ENCODE data around the gene ARFIP2. TPM values are rescaled to one million over a fixed set of nuclear protein-coding genes. Genes with fewer than 3 reads are reported as not detected.

The ARFIP2 gene
- total and polyA plus RNA-seq, 4 donors = 14.9 to 56.1 (median 43.4) TPM

DNA sequence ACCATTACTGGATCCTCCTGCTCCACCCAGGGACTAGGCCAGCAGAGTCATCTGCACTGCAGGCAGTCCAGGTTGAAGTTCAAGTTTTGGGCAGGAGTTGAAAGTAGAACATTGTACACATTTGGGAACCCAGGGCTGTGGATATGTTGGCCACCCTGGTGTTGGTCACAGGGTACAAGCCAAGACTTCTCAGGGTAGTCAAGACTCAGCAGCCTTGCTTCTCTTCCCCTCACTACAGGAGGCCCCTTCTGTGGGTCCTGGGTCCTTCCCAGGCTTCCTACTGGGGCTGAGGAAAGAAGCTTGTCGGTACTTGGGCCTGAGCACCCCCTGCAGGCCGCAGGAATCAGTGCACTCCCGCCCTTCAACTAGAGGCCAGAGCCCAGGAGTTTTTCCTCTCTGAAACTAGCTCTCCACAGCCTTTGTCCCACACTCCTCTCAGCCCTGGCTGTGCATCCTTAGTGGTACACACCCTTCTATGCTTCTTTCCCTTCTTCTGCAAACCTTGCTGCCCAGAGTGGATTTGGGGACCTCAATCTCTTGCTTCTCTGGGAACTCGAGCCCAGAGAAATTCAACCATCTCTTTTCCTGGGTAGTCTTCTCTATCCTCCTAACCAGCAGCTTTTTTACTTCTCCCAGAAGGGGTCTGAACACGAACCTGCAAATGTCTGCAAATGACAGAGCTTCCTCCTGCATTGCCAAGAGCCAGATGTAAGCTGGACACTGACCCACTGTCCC is 37.7 kb downstream of the ARFIP2 start:
- DNase-seq (peak; percentile 58 to 78), ATAC-seq (ENCODE audit: low FRiP score) (peak; percentile 82)
- Histone ChIP-seq H3K27ac (ENCODE audit: low read depth in 1 of 2, low read length in 2 of 2) (no peak overlapping the region), H3K9me3 (ENCODE audit: control insufficient read depth, low read length) (no peaks in the 10 kb centered on the region), H3K4me3 (ENCODE audit: low read length in 2 of 2) (no peak overlapping the region), H3K27me3 (ENCODE audit: control insufficient read depth in 1 of 2, insufficient read depth in 2 of 2, low read length in 1 of 2) (no peaks in the 10 kb centered on the region), H3K4me1 (ENCODE audit: control insufficient read depth in 1 of 2, insufficient read depth in 2 of 2, low read length in 2 of 2) (no peaks in the 10 kb centered on the region), H3K36me3 (ENCODE audit: control insufficient read depth in 1 of 2, insufficient read depth in 2 of 2, low read length in 1 of 2) (peaks cover 0 to 3% of the 10 kb centered on the region in 2 donors)
- intact Hi-C loops (cut with DNase I) = loop anchor here (2.0 to 5.0 kb wide), 3 partner anchors 64 to 66 kb away; no protein-coding TSS in a partner anchor
- WGBS, 2 donors = 40 to 41% methylated on average over 5 of the region's 5 CpGs

DNA sequence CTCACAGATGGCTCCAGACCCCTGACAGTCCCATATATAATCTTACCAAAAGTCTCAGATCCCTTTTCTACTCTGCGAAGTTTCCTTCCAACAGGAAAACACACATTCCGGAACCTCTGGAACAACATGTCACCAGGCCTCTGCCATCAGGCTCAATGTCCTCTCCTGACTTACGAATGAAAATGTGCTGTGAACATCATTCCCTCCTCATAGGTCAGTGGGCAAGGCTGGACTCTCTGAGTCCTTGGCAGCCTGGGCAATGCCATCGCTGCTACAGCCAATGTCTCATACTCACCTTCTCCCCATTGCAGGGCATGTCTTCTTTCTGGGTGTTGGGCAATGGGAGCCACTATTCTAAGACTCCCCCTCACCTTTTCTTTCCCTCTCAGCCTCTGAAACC is 38.7 kb downstream of the ARFIP2 start:
- Histone ChIP-seq H3K4me1 (ENCODE audit: control insufficient read depth in 1 of 2, insufficient read depth in 2 of 2, low read length in 2 of 2) (no peaks in the 10 kb centered on the region), H3K27me3 (ENCODE audit: control insufficient read depth in 1 of 2, insufficient read depth in 2 of 2, low read length in 1 of 2) (no peaks in the 10 kb centered on the region), H3K27ac (ENCODE audit: low read depth in 1 of 2, low read length in 2 of 2) (peak overlapping the region; percentile 23 to 85), H3K36me3 (ENCODE audit: control insufficient read depth in 1 of 2, insufficient read depth in 2 of 2, low read length in 1 of 2) (no peaks in the 10 kb centered on the region), H3K4me3 (ENCODE audit: low read length in 2 of 2) (no peak overlapping the region), H3K9me3 (ENCODE audit: control insufficient read depth, low read length) (no peaks in the 10 kb centered on the region)
- whole genome bisulfite sequencing, 2 donors = 56 to 64% methylated on average over 4 of the region's 4 CpGs
- intact Hi-C loops (cut with DNase I) = loop anchor here (5.0 kb wide), 2 partner anchors 65 kb away; no protein-coding TSS in a partner anchor
- ATAC-seq (ENCODE audit: low FRiP score) (no peak), DNase-seq (no peak)

DNA sequence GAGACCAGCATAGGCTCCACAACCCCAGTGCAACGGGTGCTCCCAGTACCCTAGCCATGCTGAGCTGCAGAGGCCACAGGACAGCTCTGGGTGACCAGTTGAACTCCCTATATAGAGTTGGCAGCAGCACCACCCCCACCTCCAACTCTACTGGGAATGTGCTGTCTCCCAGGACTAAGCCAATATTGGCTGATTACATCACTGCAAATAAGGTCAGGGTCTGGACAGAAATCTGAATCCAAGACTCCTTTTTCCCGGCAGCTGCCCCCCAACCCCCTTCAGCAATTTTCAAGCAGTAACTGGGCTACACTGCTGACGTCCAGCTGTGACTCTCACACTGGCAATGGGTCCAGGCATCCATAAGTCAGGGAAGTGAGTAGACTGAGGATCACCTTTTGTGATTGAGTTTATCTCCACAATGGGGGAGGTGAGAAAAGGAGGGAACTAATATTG is 40.2 kb downstream of the ARFIP2 start, which contains the start of gene HPX:
HPX (minus strand) TSS at position 82 of the 453 bp plus-strand sequence; CDS start at position 58, 24 bp downstream.
- no peaks in the 10 kb centered on the region for H3K9me3 ChIP-seq (ENCODE audit: control insufficient read depth, low read length)
- H3K27me3 ChIP-seq (ENCODE audit: control insufficient read depth in 1 of 2, insufficient read depth in 2 of 2, low read length in 1 of 2) = no peaks in the 10 kb centered on the region
- DNase-seq = no peak
- H3K27ac ChIP-seq (ENCODE audit: low read depth in 1 of 2, low read length in 2 of 2) = peak within 1 kb of the TSS in 1 of 2 donors; percentile 59
- H3K4me3 ChIP-seq (ENCODE audit: low read length in 2 of 2) = no peak within 1 kb of the TSS
- no peaks in the 10 kb centered on the region for H3K36me3 ChIP-seq (ENCODE audit: control insufficient read depth in 1 of 2, insufficient read depth in 2 of 2, low read length in 1 of 2)
- intact Hi-C loops (cut with DNase I) = loop anchor here (5.0 kb wide), 2 partner anchors 64 to 66 kb away; no protein-coding TSS in a partner anchor
- H3K4me1 ChIP-seq (ENCODE audit: control insufficient read depth in 1 of 2, insufficient read depth in 2 of 2, low read length in 2 of 2) = no peaks in the 10 kb centered on the region
- ATAC-seq (ENCODE audit: low FRiP score) = no peak
- 58 to 64% methylated on average over 3 of the region's 3 CpGs for WGBS, 2 donors

DNA sequence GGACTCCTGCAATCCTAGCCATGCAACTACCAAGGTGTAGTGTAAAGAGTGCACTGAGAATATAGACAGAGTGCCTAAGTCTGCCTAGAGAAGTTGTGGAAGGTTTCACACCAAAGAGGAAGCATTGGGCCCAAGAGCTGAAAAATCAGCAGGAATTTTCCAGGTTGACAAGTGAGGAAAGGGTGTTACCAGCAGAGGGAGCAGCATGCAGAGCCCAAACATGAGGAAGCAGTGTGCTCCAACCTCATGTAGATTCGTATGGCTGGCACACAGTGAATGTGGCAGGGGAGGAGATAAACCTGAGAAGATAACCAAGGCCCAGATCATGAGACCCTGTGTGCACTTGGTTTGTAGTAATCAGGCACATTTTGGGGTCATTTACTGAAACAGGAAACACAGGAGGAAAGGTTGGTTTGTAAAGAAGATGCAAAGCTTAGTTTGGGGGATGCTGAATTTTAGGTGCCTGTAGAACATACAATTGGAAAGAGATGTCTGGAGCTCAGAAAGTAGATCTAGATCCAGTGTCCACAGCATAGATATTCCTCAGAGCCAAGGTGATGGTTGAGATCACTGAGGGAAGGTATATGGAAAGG is 42.1 kb downstream of the ARFIP2 start:
- Histone ChIP-seq H3K36me3 (ENCODE audit: control insufficient read depth in 1 of 2, insufficient read depth in 2 of 2, low read length in 1 of 2) (no peaks in the 10 kb centered on the region), H3K4me3 (ENCODE audit: low read length in 2 of 2) (no peak overlapping the region), H3K9me3 (ENCODE audit: control insufficient read depth, low read length) (no peaks in the 10 kb centered on the region), H3K27ac (ENCODE audit: low read depth in 1 of 2, low read length in 2 of 2) (no peak overlapping the region), H3K27me3 (ENCODE audit: control insufficient read depth in 1 of 2, insufficient read depth in 2 of 2, low read length in 1 of 2) (no peaks in the 10 kb centered on the region), H3K4me1 (ENCODE audit: control insufficient read depth in 1 of 2, insufficient read depth in 2 of 2, low read length in 2 of 2) (no peaks in the 10 kb centered on the region)
- WGBS, 2 donors = 0% methylated on average over 1 of the region's 1 CpG
- peak in 1 of 2 donors; percentile 70 for DNase-seq
- ATAC-seq (ENCODE audit: low FRiP score) = no peak
- intact Hi-C loops (cut with DNase I) = loop anchor here in 1 of 2 donors (2.0 to 5.0 kb wide), 2 partner anchors 33 to 58 kb away; partner anchors contain the start of gene TRIM3

DNA sequence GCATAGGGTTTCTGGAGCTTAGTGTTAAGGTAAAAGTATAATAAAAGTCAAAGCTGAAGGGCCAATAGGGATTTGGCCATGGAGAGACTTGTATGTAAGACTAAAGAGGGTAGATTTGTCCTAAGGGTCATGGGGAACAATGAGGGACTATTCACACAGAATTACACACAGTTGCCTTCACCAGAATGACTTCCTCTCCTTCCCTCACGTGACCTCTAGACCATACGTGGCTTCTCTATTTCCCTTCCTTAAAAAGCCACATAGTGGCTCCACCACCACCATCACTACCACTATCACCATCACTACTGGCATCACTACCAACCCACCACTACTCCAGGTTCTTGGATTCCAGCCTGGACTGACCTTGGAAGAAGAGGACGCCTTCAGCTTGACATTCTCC is 43.1 kb downstream of the ARFIP2 start:
- intact Hi-C loops (cut with DNase I) = loop anchor here in 1 of 2 donors (2.0 to 5.0 kb wide), 2 partner anchors 34 to 57 kb away; partner anchors contain the start of gene TRIM3
- no peak overlapping the region for H3K4me3 ChIP-seq (ENCODE audit: low read length in 2 of 2)
- H3K36me3 ChIP-seq (ENCODE audit: control insufficient read depth in 1 of 2, insufficient read depth in 2 of 2, low read length in 1 of 2) = no peaks in the 10 kb centered on the region
- H3K27ac ChIP-seq (ENCODE audit: low read depth in 1 of 2, low read length in 2 of 2) = no peak overlapping the region
- H3K9me3 ChIP-seq (ENCODE audit: control insufficient read depth, low read length) = no peaks in the 10 kb centered on the region
- ATAC-seq (ENCODE audit: low FRiP score) (no peak), DNase-seq (no peak)
- no peaks in the 10 kb centered on the region for H3K4me1 ChIP-seq (ENCODE audit: control insufficient read depth in 1 of 2, insufficient read depth in 2 of 2, low read length in 2 of 2)
- H3K27me3 ChIP-seq (ENCODE audit: control insufficient read depth in 1 of 2, insufficient read depth in 2 of 2, low read length in 1 of 2) = no peaks in the 10 kb centered on the region
- 82 to 83% methylated on average over 3 of the region's 3 CpGs for WGBS, 2 donors

DNA sequence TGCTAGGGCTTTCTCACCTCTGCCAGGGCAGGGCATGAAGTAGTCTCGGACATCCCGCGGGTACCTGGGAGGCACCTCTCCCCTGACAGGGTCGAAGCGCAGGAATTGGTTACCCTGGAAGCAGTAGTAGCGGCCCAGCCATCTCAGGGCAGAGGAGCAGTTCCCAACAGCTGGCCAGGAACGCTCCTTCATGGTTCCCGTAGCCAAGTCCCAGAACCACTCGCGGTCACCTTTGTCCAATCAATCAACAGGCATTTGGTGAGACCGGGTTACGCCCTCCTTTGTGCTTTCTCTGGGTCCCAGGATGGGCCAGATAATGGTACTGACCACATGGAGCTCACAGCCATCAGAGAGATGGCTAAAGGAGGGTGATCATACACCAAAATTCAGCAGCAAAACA is 43.7 kb downstream of the ARFIP2 start:
- no peaks in the 10 kb centered on the region for H3K9me3 ChIP-seq (ENCODE audit: control insufficient read depth, low read length)
- no peaks in the 10 kb centered on the region for H3K36me3 ChIP-seq (ENCODE audit: control insufficient read depth in 1 of 2, insufficient read depth in 2 of 2, low read length in 1 of 2)
- DNase-seq = no peak
- no peak for ATAC-seq (ENCODE audit: low FRiP score)
- H3K4me3 ChIP-seq (ENCODE audit: low read length in 2 of 2) = no peak overlapping the region
- H3K4me1 ChIP-seq (ENCODE audit: control insufficient read depth in 1 of 2, insufficient read depth in 2 of 2, low read length in 2 of 2) = no peaks in the 10 kb centered on the region
- H3K27ac ChIP-seq (ENCODE audit: low read depth in 1 of 2, low read length in 2 of 2) = no peak overlapping the region
- H3K27me3 ChIP-seq (ENCODE audit: control insufficient read depth in 1 of 2, insufficient read depth in 2 of 2, low read length in 1 of 2) = no peaks in the 10 kb centered on the region
- WGBS, 2 donors = 90 to 93% methylated on average over 12 of the region's 12 CpGs
- intact Hi-C loops (cut with DNase I) = loop anchor here in 1 of 2 donors (5.0 kb wide), 1 partner anchor 35 kb away; the partner anchor contains the start of gene TRIM3

DNA sequence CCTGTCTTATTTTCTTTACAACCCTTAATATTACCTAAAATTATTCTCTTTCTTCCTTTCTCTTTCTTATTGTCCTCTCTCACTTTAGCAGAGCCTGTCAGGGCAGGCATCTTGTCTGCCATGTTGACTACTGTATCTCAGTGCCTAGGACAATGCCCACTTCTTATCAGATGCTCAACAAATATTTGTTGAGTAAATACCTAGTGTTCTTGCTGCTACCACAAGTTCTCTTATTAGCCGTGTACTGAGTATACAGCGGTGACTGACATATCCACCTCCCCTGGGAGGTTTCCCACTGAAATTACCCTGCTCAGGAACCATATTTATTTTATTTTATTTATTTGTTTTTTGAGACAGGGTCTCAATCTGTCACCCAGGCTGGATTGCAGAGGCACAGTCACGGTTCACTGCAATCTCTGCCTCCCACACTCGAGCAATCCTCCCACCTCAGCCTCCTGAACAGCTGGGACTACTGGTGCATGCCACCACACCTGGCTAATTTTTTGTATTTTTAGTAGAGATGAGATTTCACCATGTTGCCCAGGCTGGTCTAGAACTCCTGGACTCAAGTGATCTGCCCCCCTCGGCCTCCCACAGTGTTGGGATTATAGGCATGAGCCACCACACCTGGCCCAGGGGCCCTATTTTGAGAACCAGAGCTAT is 47.0 kb downstream of the ARFIP2 start:
- H3K36me3 ChIP-seq (ENCODE audit: control insufficient read depth in 1 of 2, insufficient read depth in 2 of 2, low read length in 1 of 2) = no peaks in the 10 kb centered on the region
- no peaks in the 10 kb centered on the region for H3K4me1 ChIP-seq (ENCODE audit: control insufficient read depth in 1 of 2, insufficient read depth in 2 of 2, low read length in 2 of 2)
- 78 to 81% methylated on average over 5 of the region's 5 CpGs for WGBS, 2 donors
- H3K9me3 ChIP-seq (ENCODE audit: control insufficient read depth, low read length) = no peaks in the 10 kb centered on the region
- no peaks in the 10 kb centered on the region for H3K27me3 ChIP-seq (ENCODE audit: control insufficient read depth in 1 of 2, insufficient read depth in 2 of 2, low read length in 1 of 2)
- ATAC-seq (ENCODE audit: low FRiP score) (no peak), DNase-seq (no peak)
- H3K4me3 ChIP-seq (ENCODE audit: low read length in 2 of 2) = no peak overlapping the region
- no peak overlapping the region for H3K27ac ChIP-seq (ENCODE audit: low read depth in 1 of 2, low read length in 2 of 2)
- intact Hi-C loops (cut with DNase I) = no loop called here

DNA sequence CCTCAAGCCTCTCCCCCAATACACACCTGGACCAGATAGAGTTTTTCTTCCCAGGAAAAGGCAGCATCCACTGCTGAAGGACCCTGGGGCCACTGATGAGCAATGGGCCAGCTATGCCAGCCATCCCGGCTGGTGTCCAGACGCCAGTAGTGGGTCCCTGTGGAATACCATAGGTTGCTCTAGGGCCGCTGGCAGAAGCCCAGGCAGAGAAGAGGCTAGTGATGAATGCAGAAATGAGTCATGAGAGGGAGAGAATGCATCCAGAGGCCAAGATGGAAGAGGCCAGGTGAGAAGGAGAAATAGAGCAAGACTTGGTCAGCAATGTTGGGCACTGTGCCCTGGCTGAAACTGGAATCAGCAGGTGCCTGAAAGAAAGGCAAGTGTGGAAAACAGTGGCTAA is 49.3 kb downstream of the ARFIP2 start:
- no peaks in the 10 kb centered on the region for H3K9me3 ChIP-seq (ENCODE audit: control insufficient read depth, low read length)
- H3K27ac ChIP-seq (ENCODE audit: low read depth in 1 of 2, low read length in 2 of 2) = no peak overlapping the region
- H3K27me3 ChIP-seq (ENCODE audit: control insufficient read depth in 1 of 2, insufficient read depth in 2 of 2, low read length in 1 of 2) = no peaks in the 10 kb centered on the region
- H3K4me3 ChIP-seq (ENCODE audit: low read length in 2 of 2) = no peak overlapping the region
- H3K4me1 ChIP-seq (ENCODE audit: control insufficient read depth in 1 of 2, insufficient read depth in 2 of 2, low read length in 2 of 2) = no peaks in the 10 kb centered on the region
- no peak for ATAC-seq (ENCODE audit: low FRiP score)
- intact Hi-C loops (cut with DNase I) = no loop called here
- H3K36me3 ChIP-seq (ENCODE audit: control insufficient read depth in 1 of 2, insufficient read depth in 2 of 2, low read length in 1 of 2) = no peaks in the 10 kb centered on the region
- no peak for DNase-seq
- WGBS, 2 donors = 37 to 61% methylated on average over 3 of the region's 3 CpGs

Data from aorta (tissue), 5 donors.